Stomach (tissue), 9 donors: ENCODE results near the gene PDHX. TPM values are rescaled to one million over a fixed set of nuclear protein-coding genes. Genes with fewer than 3 reads are reported as not detected.

Experiments used
- DNase-seq, 2 donors: peaks; one replicate each; pipeline versions ENCODE4 v3.0.0 to v3.0.0-alpha.2; 2013 to 2019
- H3K27ac ChIP-seq, 5 donors: fragments of 200-600 bp in 4 of 5; sonication (generic) in 4 of 5; one replicate each; pipeline ENCODE4 v1.5.1; 2013 to 2019; ENCODE audit warnings: mild to moderate bottlenecking in 1 of 5, moderate library complexity in 1 of 5
- H3K27me3 ChIP-seq, 3 donors: fragments of 200-600 bp; sonication (generic); one replicate each; pipeline ENCODE4 v1.5.1; 2017 to 2019; ENCODE audit warnings: mixed run types in 1 of 3
- H3K36me3 ChIP-seq, 4 donors: fragments of 200-600 bp; sonication (generic); 1 replicate in 3 of 4; 2 replicates in 1 of 4; pipeline ENCODE4 v1.5.1; 2016 to 2019
- H3K4me1 ChIP-seq, 4 donors: fragments of 200-600 bp; sonication (generic); one replicate each; pipeline ENCODE4 v1.5.1; 2016 to 2019
- H3K4me3 ChIP-seq, 4 donors: fragments of 200-600 bp; sonication (generic) in 3 of 4; one replicate each; pipeline ENCODE4 v1.5.1; 2016 to 2019; ENCODE audit warnings: mild to moderate bottlenecking in 1 of 4
- H3K9me3 ChIP-seq, 4 donors: fragments of 200-600 bp; sonication (generic); one replicate each; pipeline ENCODE4 v1.5.1; 2016 to 2019
- EP300 ChIP-seq: sonication (generic); formaldehyde crosslinking; IDR thresholded peaks from one replicate; pipeline ENCODE4 v1.6.1; 2017; ENCODE audit warnings: antibody characterized with exemption
- POLR2A ChIP-seq, 4 donors: fragments of 450-650 bp; IDR thresholded peaks; one replicate each; pipeline ENCODE4 v1.6.1; 2016; ENCODE audit warnings: antibody characterized with exemption in 4 of 4, control low read depth in 2 of 4, mild to moderate bottlenecking in 1 of 4, moderate library complexity in 1 of 4
- POLR2AphosphoS5 ChIP-seq, 3 donors: sonication (generic); formaldehyde crosslinking; IDR thresholded peaks; one replicate each; pipeline ENCODE4 v1.6.1; 2016; ENCODE audit warnings: antibody characterized with exemption in 3 of 3
- WGBS, 5 donors: extraction: QIAGEN DNeasy Blood & Tissue Kit in 3 of 5; methylation state at CpG; one replicate each; pipeline versions ENCODE4 v1.1.5 to v1.1.7; 2013 to 2018; 5-methylcytosine and 5-hydroxymethylcytosine counted together
- intact Hi-C: fragments of 100-400 bp; cut with DNase I; formaldehyde crosslinking; loops from one replicate; pipeline ENCODE4 v1.15.1; 2023; ENCODE audit warnings: low total_unique reads
- polyA plus RNA-seq, 3 donors: library from polyadenylated mRNA; stranded (reverse); fragments of 200-250 nt; gene quantifications; one replicate each; pipeline ENCODE4 v1.2.3, GENCODE V29; 2013
- total RNA-seq, 5 donors: library from RNA; depleted of rRNA; stranded (reverse); fragments of >200 nt; gene quantifications; one replicate each; pipeline versions ENCODE4 v1.1.0 to v1.2.3, GENCODE V29; 2014 to 2016
- TF ChIP-seq, protein P1 (sequence below), 7 experiments: fragments of 450-650 bp in 4 of 7; fragments of 200-600 bp in 3 of 7; sonication (generic) in 3 of 7; IDR thresholded peaks; one replicate each; pipeline ENCODE4 v1.5.1; 2016 to 2019; ENCODE audit warnings: antibody characterized with exemption in 7 of 7, control low read depth in 2 of 7, mild to moderate bottlenecking in 1 of 7
- donor health status: healthy with polysubstance abuse.
- donor health status: Bipolar disorder and iron deficiency.
- donor health status: healthy.

PDHX gene
- total and polyA plus RNA-seq, 8 donors = 4.1 to 45.9 (median 23.3) TPM

GRCh38 chr11:35005141-35005780 is 88.8 kb downstream of the PDHX start:
- H3K27ac ChIP-seq = peak overlapping the region; percentile 8 to 70 (median 49)
- TF ChIP-seq, protein P1, sequence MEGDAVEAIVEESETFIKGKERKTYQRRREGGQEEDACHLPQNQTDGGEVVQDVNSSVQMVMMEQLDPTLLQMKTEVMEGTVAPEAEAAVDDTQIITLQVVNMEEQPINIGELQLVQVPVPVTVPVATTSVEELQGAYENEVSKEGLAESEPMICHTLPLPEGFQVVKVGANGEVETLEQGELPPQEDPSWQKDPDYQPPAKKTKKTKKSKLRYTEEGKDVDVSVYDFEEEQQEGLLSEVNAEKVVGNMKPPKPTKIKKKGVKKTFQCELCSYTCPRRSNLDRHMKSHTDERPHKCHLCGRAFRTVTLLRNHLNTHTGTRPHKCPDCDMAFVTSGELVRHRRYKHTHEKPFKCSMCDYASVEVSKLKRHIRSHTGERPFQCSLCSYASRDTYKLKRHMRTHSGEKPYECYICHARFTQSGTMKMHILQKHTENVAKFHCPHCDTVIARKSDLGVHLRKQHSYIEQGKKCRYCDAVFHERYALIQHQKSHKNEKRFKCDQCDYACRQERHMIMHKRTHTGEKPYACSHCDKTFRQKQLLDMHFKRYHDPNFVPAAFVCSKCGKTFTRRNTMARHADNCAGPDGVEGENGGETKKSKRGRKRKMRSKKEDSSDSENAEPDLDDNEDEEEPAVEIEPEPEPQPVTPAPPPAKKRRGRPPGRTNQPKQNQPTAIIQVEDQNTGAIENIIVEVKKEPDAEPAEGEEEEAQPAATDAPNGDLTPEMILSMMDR (IDR thresholded peaks at IDR 0.05) = no peak
- TF ChIP-seq POLR2AphosphoS5 (IDR thresholded peaks at IDR 0.05) = peak in 2 of 3 donors; percentile 65 to 77
- 28 to 63% (median 52%) methylated on average over 4 of the region's 4 CpGs for WGBS, 5 donors
- no peak overlapping the region for H3K4me3 ChIP-seq
- H3K9me3 ChIP-seq = no peaks in the 10 kb centered on the region
- intact Hi-C loops = no loop called here
- peak; percentile 59 to 89 for DNase-seq
- no peaks in the 10 kb centered on the region for H3K27me3 ChIP-seq
- no peaks in the 10 kb centered on the region for H3K36me3 ChIP-seq
- peaks cover 19 to 69% (median 39%) of the 10 kb centered on the region in 4 donors for H3K4me1 ChIP-seq

DNA sequence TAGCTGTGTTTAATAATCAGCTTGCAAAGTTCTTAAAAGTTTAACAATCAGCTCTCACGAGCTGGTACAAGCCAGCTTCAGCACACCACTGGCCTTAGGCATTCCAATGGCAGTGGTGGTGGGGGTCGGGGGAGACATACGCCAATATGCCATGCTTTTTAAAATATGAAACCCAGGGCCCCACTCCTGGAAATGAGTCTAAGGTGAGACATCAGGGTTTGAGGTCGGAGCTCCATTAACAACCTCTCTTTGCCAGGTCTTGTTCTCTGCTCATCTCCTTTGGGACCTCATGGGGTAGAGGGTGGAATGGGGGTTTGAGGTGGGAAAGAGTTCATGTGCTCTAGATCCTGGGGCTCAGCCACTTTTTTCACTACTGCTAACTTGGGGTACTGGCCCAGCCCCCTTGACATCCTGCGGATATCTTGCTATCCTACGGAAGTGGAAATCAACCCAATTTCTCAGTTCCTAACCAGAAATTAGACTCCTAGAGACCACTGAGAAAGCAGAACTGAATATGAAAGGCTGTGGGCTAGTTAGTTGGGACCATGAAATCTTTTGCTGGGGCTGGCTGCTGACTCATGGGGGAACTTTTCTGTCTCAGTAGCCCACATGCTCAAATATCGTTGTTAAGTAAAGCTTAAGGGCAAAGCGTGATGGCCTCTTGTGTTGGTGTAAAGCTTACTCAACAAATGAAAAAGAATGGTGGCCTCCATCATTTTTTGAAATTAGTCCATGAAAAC is 90.1 kb downstream of the PDHX start:
- H3K9me3 ChIP-seq = no peaks in the 10 kb centered on the region
- peak overlapping the region; percentile 18 to 73 (median 52) for H3K27ac ChIP-seq
- no peak overlapping the region for H3K4me3 ChIP-seq
- no peak for TF ChIP-seq POLR2AphosphoS5 (IDR thresholded peaks at IDR 0.05)
- TF ChIP-seq POLR2A (IDR thresholded peaks at IDR 0.05) = no peak
- no peak for TF ChIP-seq EP300
- TF ChIP-seq, protein P1 (IDR thresholded peaks at IDR 0.05) = no peak
- 56 to 77% (median 68%) methylated on average over 8 of the region's 8 CpGs for whole genome bisulfite sequencing, 5 donors
- intact Hi-C loops = no loop called here
- peaks cover 19 to 69% (median 41%) of the 10 kb centered on the region in 4 donors for H3K4me1 ChIP-seq
- no peaks in the 10 kb centered on the region for H3K36me3 ChIP-seq
- H3K27me3 ChIP-seq = no peaks in the 10 kb centered on the region
- peak in 1 of 2 donors; percentile 12 for DNase-seq

GRCh38 chr11:35007277-35007676 is 90.9 kb downstream of the PDHX start:
- Histone ChIP-seq H3K4me3 (no peak overlapping the region), H3K36me3 (no peaks in the 10 kb centered on the region), H3K9me3 (no peaks in the 10 kb centered on the region), H3K4me1 (peaks cover 19 to 69% (median 41%) of the 10 kb centered on the region in 4 donors), H3K27ac (peak overlapping the region in 1 of 5 donors; percentile 70), H3K27me3 (no peaks in the 10 kb centered on the region)
- no peak for DNase-seq
- no peak for TF ChIP-seq EP300
- TF ChIP-seq POLR2A (IDR thresholded peaks at IDR 0.05) = no peak
- no peak for TF ChIP-seq POLR2AphosphoS5 (IDR thresholded peaks at IDR 0.05)
- TF ChIP-seq, protein P1 (IDR thresholded peaks at IDR 0.05) = no peak
- WGBS, 5 donors = 64 to 75% (median 70%) methylated on average over 2 of the region's 2 CpGs
- intact Hi-C loops = no loop called here

DNA sequence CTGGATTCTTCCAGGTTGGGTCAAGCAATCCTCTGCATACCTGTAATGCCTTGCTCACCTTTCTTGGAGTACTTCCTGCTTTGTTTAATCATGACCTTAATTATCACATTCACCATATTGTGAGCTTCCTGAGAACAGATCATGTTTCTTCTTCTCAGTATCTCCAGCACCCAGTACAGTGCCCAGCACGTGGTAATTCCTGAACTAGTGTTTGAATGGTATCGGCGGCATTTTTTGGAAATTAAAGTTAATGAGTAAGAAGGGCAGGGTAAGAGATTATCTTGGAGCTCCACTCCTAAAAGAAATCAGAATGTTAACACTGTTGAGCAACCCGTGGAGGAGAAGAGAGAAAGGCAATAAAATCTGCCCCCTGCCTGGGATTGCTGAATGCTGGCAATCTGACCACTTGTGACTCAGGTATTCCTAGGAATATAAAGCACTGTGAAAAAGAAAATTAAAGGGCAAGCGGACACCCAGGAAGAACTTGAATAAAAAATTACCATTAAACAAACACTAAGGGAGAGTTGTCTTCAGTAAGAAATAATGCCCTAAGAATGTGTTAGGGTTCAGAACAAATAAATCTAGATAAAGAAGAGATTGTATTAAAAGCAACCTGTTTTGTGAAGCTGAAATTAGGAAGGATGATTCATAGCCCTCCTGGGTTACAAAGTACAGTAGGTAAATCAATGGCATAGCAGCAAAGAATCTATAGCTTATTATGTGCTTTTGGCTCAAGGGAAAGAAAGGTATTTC is 92.9 kb downstream of the PDHX start:
- 30 to 43% (median 34%) methylated on average over 5 of the region's 5 CpGs for WGBS, 5 donors
- TF ChIP-seq EP300 = no peak
- peak in 1 of 3 donors; percentile 47 for TF ChIP-seq POLR2AphosphoS5 (IDR thresholded peaks at IDR 0.05)
- Histone ChIP-seq H3K27me3 (no peaks in the 10 kb centered on the region), H3K27ac (peak overlapping the region in 3 of 5 donors; percentile 13 to 64 (median 62)), H3K9me3 (no peaks in the 10 kb centered on the region), H3K4me1 (peaks cover 12 to 69% (median 41%) of the 10 kb centered on the region in 4 donors), H3K4me3 (no peak overlapping the region), H3K36me3 (no peaks in the 10 kb centered on the region)
- peak in 1 of 2 donors; percentile 55 for DNase-seq
- intact Hi-C loops = no loop called here
